Activated B cell treated with CpG ODN at 0.5 μM for 24 hours (primary cell): ENCODE results near the gene AFTPH. TPM values are rescaled to one million over a fixed set of nuclear protein-coding genes. Genes with fewer than 3 reads are reported as not detected.

Source experiments
- ATAC-seq: fragments of 200-7000 bp; cut with Tn5 transposase; one replicate; pipeline ENCODE4 v1.10.0; 2021; ENCODE audit warnings: low read depth, mild to moderate bottlenecking, moderate library complexity
- CTCF ChIA-PET: fragments of 350-600 bp; sonication (Branson Sonifier 250); formaldehyde crosslinking; loops from one replicate; lab custom pipeline; 2021; ENCODE audit warnings: antibody characterized with exemption; lab: Charles Lee
- POLR2A ChIA-PET: fragments of 350-600 bp; sonication (Branson Sonifier 250); formaldehyde crosslinking; loops from one replicate; lab custom pipeline; 2021; ENCODE audit warnings: antibody characterized with exemption; lab: Charles Lee
- DNase-seq: peaks from one replicate; pipeline ENCODE4 v3.0.0; 2022
- H3K27ac Mint-ChIP-seq: one replicate; pipeline ENCODE4 v1.8.0; 2020; ENCODE audit warnings: mixed read lengths
- H3K27me3 Mint-ChIP-seq: one replicate; pipeline ENCODE4 v1.8.0; 2021; ENCODE audit warnings: mixed read lengths
- H3K36me3 Mint-ChIP-seq: one replicate; pipeline ENCODE4 v1.8.0; 2021; ENCODE audit warnings: low read depth, mixed read lengths
- H3K4me1 Mint-ChIP-seq: one replicate; pipeline ENCODE4 v1.8.0; 2021; ENCODE audit warnings: mixed read lengths
- H3K4me3 Mint-ChIP-seq: one replicate; pipeline ENCODE4 v1.8.0; 2020; ENCODE audit warnings: mild to moderate bottlenecking, mixed read lengths
- H3K9me3 Mint-ChIP-seq: one replicate; pipeline ENCODE4 v1.8.0; 2020; ENCODE audit warnings: mixed read lengths
- intact Hi-C: fragments of 100-400 bp; cut with micrococcal nuclease; formaldehyde crosslinking; loops from one replicate; pipeline ENCODE4 v1.15.1; 2024
- total RNA-seq: library from RNA; stranded (reverse); gene quantifications from 2 replicates; pipeline ENCODE4 v1.2.3, GENCODE V29; 2022
- TF ChIP-seq, protein P1 (sequence below): fragments of 200-600 bp; IDR thresholded peaks from one replicate; pipeline ENCODE4 v1.8.0; 2022; ENCODE audit warnings: antibody characterized with exemption, mild to moderate bottlenecking

AFTPH gene
- total RNA-seq, 1 donor from 2014 or later, result 81.3 TPM

DNA sequence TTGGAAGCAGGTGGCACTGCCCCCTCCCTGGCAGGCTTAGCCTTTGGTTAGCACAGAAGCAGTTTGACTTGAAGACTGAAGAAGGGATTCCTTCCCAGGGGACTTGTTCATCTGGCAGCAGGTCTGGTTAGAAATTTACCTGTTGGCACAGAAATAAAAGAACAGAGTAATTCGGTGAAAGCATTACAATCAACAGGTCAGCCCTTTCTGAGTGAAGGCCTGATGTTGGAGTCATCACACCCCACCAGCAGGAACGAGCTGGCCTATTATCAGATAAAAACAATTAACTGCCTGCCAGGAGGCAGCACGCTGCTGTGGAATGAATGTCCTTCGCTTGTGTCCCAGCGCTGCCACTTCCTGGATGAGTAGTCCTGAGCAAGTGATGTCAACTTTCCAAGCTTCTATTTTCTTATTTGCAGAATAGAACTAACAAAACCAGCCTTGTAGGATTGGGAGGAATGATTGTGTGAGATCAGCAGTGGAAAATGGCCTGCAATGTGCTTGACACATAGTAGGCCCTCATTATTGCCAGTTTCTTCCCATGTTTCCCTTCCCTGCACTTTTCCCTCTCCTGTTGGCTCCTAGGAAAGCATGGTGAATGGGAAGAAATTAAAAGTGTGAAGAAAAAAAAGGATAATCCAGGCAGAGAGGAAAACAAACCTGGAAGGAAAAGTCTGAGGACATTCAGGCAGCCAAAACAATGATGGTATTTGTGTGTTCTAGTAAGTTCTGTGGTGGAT, 41.2 kb upstream of the AFTPH start:
- Mint-ChIP-seq H3K4me1 (no peaks in the 10 kb centered on the region), H3K4me3 (no peak overlapping the region), H3K9me3 (no peaks in the 10 kb centered on the region), H3K27me3 (no peaks in the 10 kb centered on the region), H3K36me3 (no peaks in the 10 kb centered on the region), H3K27ac (no peak overlapping the region)
- ChIA-PET POLR2A (interaction anchor here (0.6 kb wide), 1 partner anchor 171 kb away, joined by 3 read pairs; the partner anchor contains the start of gene SERTAD2), CTCF (interaction anchor here (9.4 kb wide), 1 partner anchor 154 kb away, joined by 203 read pairs; no protein-coding TSS in a partner anchor)
- DNase-seq (no peak), ATAC-seq (no peak)
- intact Hi-C loops, result loop anchor here (10.0 kb wide), 1 partner anchor 788 kb away; no protein-coding TSS in a partner anchor
- TF ChIP-seq, protein P1, sequence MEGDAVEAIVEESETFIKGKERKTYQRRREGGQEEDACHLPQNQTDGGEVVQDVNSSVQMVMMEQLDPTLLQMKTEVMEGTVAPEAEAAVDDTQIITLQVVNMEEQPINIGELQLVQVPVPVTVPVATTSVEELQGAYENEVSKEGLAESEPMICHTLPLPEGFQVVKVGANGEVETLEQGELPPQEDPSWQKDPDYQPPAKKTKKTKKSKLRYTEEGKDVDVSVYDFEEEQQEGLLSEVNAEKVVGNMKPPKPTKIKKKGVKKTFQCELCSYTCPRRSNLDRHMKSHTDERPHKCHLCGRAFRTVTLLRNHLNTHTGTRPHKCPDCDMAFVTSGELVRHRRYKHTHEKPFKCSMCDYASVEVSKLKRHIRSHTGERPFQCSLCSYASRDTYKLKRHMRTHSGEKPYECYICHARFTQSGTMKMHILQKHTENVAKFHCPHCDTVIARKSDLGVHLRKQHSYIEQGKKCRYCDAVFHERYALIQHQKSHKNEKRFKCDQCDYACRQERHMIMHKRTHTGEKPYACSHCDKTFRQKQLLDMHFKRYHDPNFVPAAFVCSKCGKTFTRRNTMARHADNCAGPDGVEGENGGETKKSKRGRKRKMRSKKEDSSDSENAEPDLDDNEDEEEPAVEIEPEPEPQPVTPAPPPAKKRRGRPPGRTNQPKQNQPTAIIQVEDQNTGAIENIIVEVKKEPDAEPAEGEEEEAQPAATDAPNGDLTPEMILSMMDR, result no peak

DNA sequence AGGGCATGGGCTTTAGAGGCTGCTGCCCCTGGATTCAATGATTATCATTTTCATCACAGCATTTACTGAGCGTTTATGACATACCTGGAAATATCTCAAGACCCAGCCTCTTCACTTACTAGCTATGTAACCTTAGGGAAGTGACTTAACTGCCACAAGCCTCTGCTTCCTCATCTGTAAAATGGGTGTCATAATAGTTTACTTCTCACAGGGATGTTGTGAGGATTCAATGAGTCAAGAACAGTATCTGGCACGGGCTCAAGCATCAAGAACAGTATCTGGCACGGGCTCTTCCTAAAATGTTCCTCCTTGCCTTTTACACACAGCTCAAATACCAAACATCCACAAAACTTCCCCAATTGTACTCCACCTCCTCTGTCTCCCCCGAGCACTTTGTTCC, 38.8 kb upstream of the AFTPH start:
- H3K4me1 Mint-ChIP-seq, result peaks cover 4% of the 10 kb centered on the region
- TF ChIP-seq, protein P1, result no peak
- intact Hi-C loops, result loop anchor here (10.0 kb wide), 1 partner anchor 791 kb away; no protein-coding TSS in a partner anchor
- no peaks in the 10 kb centered on the region for H3K9me3 Mint-ChIP-seq
- ChIA-PET CTCF (interaction anchor here (1.3 to 9.4 kb wide), 4 partner anchors 11 to 156 kb away, joined by 3 to 203 read pairs (median 3); no protein-coding TSS in a partner anchor), POLR2A (interaction anchor here (0.6 kb wide), 1 partner anchor 9 kb away, joined by 4 read pairs; no protein-coding TSS in a partner anchor)
- no peak overlapping the region for H3K4me3 Mint-ChIP-seq
- H3K27me3 Mint-ChIP-seq, result peaks cover 3% of the 10 kb centered on the region
- DNase-seq (no peak), ATAC-seq (no peak)
- no peak overlapping the region for H3K27ac Mint-ChIP-seq
- H3K36me3 Mint-ChIP-seq, result no peaks in the 10 kb centered on the region

DNA sequence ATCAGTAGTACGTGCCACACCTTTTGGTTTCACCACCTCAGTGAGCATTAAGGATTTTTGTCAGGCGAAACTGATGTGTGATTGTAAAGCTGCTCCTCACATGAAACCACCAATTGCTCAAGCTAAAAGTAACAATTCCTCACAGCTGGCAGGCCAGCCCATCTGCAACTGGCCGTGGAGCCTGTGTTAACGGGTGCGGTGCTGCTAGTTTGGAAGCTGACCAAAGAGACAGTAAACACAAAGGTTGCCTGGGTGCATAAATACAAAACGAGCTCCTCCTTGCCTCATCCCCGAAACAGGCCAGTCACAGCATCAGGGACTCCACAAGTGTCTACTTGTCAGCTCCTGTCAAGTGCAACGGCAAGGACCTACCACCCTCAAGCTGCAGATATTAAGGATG, 38.2 kb upstream of the AFTPH start:
- H3K27me3 Mint-ChIP-seq, result peaks cover 3% of the 10 kb centered on the region

DNA sequence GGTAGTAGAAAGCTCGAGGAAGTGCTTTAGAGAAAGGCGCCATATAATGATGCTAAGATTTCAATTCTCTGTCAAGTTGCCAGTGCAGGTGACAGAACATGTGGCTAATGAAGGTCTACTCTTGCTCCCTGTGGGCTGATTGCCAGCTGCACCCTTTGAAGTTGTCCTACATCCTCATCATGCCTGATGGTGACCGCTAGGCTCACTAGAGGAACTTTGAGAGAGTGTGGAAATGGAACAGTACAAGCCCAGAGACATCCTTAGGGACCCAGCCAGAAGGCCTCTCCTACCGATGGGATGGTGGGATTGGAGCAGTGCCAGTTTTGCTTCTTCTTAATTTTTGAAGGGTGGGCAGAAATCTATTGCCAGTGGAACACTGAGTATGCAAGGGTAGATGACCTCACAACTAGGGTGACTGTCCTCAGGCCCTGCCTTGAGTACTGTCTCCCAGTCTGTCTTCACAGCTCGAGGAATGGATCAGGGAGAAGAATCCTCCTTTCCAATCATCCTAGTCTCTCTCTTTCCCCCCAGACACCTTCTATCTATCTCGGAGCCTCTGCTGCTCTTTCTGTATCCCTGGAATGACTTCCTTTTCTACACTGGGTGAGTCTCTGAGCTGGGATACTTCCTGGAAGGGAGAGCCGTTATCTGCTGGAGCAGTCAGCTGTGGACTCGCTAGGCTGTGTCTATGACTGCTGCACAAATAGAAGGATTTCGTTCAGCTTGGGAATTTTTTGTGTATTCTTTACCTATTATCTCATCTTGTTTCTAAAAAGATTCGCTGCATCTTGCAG, 36.7 kb upstream of the AFTPH start:
- peaks cover 4% of the 10 kb centered on the region for H3K4me1 Mint-ChIP-seq
- DNase-seq, result no peak
- no peak overlapping the region for H3K27ac Mint-ChIP-seq
- H3K36me3 Mint-ChIP-seq, result no peaks in the 10 kb centered on the region
- ChIA-PET POLR2A (interaction anchor here (1.2 kb wide), 1 partner anchor 157 kb away, joined by 3 read pairs; no protein-coding TSS in a partner anchor), CTCF (interaction anchor here (0.7 to 9.4 kb wide), 34 partner anchors 9 to 626 kb away, joined by 3 to 203 read pairs (median 4); no protein-coding TSS in a partner anchor)
- H3K4me3 Mint-ChIP-seq, result no peak overlapping the region
- ATAC-seq, result no peak
- intact Hi-C loops, result loop anchor here (1.0 to 10.0 kb wide), 5 partner anchors 33 to 793 kb away; partner anchors contain the start of gene LGALSL
- H3K27me3 Mint-ChIP-seq, result peaks cover 5% of the 10 kb centered on the region
- H3K9me3 Mint-ChIP-seq, result no peaks in the 10 kb centered on the region
- TF ChIP-seq, protein P1, result no peak

More for the DNA sequence above, 38.2 kb upstream of the AFTPH start:
- Mint-ChIP-seq H3K27ac (no peak overlapping the region), H3K4me1 (peaks cover 4% of the 10 kb centered on the region), H3K4me3 (no peak overlapping the region), H3K9me3 (no peaks in the 10 kb centered on the region), H3K36me3 (no peaks in the 10 kb centered on the region)
- DNase-seq (no peak), ATAC-seq (no peak)
- intact Hi-C loops, result loop anchor here (10.0 kb wide), 1 partner anchor 791 kb away; no protein-coding TSS in a partner anchor
- TF ChIP-seq, protein P1, result no peak
- ChIA-PET POLR2A (no interaction called here), CTCF (interaction anchor here (1.3 to 9.4 kb wide), 4 partner anchors 10 to 157 kb away, joined by 3 to 203 read pairs (median 3); no protein-coding TSS in a partner anchor)
